Pulmonary artery endothelial cell (primary cell): ENCODE data around the gene KRTAP10-4. TPM values are rescaled to one million over a fixed set of nuclear protein-coding genes. Genes with fewer than 3 reads are reported as not detected.
"Not testable (repeated sequence)": the region's sequence is repeated elsewhere in the genome, so short reads cannot be mapped to it uniquely, and the experiment has no call there.

ENCODE experiments used
- DNase-seq: peaks from one replicate; pipeline ENCODE4 v3.0.0-alpha.2; 2011; ENCODE audit warnings: low read depth, low spot score
- total RNA-seq: library from RNA; depleted of rRNA; stranded (reverse); fragments of >200 nt; gene quantifications from 2 replicates; pipeline ENCODE4 v1.2.3, GENCODE V29; 2014

The KRTAP10-4 gene
- total RNA-seq, 1 donor from 2014 or later: not detected

DNA sequence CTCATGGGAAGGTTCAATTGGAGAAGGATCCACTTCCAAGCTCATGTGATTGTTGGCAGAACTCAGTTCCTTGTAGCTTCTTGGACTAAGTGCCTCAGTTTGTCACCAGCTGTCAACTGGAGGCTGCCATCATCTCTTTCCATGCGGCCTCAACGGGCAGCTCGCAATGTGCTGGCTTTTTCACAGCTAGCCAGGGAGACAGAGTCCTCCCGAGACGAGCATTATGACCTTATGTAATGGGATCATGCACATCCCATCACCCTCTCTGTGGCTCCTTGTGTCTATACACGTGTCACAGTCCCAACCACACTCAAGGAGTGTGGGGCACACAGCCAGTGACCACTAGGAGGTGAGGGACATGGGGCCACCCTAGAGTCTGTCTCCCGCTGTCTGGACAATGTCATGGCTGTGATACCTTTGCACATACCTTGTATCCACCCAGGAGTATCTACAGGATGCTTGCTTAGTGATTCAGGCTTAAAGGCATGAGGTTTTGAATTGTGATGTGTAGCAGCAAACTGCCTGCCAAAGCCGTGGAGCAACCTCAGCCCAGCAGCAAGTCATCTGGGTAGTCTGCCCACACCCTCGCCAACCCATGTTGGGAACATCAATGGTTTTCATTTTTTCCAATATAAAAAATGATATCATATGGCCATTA is 22.7 kb downstream of the KRTAP10-4 start:
- DNase-seq: no peak

GRCh38 chr21:44598061-44598460 is 24.5 kb downstream of the KRTAP10-4 start:
- no peak for DNase-seq

- DNase-seq: no peak
Measured at GRCh38 chr21:44599264-44600029, 25.9 kb downstream of the KRTAP10-4 start.

- DNase-seq: not testable (repeated sequence)
Measured at GRCh38 chr21:44600118-44600978, 26.8 kb downstream of the KRTAP10-4 start, which contains the start of gene KRTAP10-7. Gene KRTAP10-7, plus strand, starts transcription at chr21:44600597. Its CDS starts 25 bp downstream, at chr21:44600622.

DNA sequence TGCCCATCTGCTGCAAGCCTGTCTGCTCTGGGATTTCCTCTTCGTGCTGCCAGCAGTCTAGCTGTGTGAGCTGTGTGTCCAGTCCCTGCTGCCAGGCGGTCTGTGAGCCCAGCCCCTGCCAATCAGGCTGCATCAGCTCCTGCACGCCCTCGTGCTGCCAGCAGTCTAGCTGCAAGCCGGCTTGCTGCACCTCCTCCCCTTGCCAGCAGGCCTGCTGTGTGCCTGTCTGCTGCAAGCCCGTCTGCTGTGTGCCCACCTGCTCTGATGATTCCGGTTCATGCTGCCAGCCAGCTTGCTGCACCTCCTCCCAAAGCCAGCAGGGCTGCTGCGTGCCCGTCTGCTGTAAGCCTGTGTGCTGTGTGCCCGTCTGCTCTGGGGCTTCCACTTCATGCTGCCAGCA is 27.6 kb downstream of the KRTAP10-4 start:
- not testable (repeated sequence) for DNase-seq

GRCh38 chr21:44601596-44602462 is 28.3 kb downstream of the KRTAP10-4 start:
- no peak for DNase-seq

GRCh38 chr21:44602463-44602850 is 28.9 kb downstream of the KRTAP10-4 start:
- no peak for DNase-seq

DNA sequence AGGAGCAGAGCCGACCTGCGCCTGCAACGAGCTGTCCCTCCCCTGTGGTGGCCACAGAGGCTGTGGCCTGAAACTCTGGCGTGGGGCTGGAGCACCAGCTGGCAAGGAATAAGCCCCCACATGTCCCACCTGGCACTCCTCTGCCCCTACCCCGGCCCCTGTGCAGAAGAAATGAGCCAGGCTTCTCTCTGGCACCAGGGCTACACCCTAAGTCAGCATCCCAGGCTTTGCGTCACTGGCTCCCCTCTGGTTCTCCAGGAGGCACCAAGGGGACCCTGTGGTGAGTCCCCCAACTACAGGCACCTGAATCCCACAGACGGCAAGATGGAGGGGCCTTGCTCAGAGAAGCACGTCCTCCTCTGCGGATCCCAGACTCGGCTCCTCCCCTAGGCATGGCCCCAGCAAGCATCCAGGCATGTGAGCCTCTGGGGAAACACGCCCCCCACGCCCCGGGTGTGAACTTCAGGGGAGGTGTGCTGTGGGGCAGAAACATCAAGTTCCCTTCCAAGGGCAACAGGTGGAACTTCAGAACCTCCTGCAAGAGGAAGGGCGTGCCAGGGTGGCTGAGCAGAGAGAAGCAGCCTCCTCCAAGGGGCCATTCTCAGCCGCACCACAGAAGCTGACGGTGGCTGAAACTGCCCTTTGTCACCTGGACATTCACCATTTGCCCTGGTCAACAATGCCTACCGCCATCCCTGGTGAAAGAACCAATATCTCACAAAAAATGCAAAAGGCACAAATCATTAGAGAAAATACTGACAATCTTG is 29.8 kb downstream of the KRTAP10-4 start:
- no peak for DNase-seq

- DNase-seq: no peak
Measured at GRCh38 chr21:44603911-44604310, 30.4 kb downstream of the KRTAP10-4 start.

DNA sequence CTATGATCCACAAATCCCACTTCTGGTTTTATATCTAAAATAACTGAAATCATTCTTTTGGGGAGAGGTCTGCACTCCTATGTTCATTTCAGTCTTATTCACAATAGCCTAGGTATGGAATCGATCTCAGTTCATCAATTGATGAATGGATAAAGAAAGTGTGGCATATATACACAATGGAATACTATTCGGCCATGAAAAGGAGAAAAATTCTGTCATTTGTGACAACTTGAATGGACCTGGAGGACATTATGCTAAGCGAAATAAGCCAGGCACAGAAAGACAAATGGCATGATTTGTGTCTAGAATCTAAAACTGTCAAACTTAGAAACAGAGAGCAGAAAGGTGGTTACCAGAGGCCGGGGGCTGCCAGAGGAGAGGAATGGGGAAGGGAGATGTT is 33.0 kb downstream of the KRTAP10-4 start:
- DNase-seq: no peak

DNA sequence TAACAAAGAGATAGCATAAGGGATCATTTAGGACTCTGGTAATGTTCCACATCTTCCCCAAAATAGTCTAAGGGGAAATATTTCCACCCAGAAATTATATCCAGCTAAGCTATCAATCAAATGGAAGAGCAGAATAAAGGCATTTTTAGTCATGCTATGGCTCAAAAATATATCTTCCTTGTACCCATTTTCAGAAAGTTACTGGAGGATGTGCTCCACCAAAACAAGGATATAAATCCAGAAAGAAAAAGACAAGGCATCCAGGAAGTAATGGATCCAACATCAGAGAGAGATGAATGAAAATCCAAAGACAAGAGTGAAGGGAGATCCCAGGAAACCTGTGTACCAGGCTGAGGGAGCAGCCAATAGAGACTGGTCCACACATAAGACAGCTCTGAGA is 35.7 kb downstream of the KRTAP10-4 start:
- no peak for DNase-seq

- not testable (repeated sequence) for DNase-seq
Measured at GRCh38 chr21:44610157-44610843, 36.8 kb downstream of the KRTAP10-4 start.

DNA sequence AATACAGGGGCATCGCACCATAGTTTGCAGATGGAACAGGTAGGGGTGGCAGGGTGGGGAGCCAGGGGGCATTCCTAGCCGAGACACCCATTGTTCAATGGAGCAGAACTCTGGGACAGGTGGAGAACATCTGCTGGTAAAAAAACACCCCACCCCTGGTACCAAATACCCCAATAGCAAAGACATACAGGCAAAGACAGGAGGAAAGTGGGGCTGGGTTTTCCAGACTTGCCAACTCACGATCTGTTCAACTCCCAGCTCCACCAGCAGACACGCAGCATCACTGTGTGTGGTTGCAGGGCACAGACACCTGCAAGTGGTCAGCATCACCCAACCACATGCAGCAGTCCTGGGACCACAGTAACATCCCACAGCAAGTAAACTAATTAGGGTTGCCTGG is 38.0 kb downstream of the KRTAP10-4 start:
- no peak for DNase-seq

- no peak for DNase-seq
Measured at GRCh38 chr21:44612029-44612486, 38.5 kb downstream of the KRTAP10-4 start, which contains the start of gene KRTAP10-8. Gene KRTAP10-8, plus strand, starts transcription at chr21:44612079. Its CDS starts 22 bp downstream, at chr21:44612101.

DNA sequence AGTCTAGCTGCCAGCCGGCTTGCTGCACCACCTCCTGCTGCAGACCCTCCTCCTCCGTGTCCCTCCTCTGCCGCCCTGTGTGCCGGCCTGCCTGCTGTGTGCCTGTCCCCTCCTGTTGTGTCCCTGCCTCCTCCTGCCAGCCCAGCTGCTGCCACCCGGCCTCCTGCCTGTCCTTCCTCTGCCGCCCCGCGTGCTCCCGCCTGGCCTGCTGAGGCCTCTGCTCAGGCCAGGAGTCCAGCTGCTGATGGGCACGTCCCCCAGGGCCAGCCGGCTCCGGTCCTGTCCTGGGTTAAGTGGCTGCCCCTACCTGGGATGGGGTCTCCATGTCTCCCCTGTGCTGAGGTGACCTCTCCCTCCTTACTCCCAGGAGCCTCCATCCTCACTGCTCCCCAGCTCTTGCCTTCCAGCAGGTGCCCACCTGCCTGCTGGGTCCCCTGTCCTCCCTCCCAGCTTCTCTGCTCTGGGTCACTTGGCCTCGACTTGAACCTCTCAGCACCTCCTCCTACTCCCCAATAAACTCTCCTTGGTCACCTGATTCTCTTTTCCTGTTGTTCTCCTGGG is 39.2 kb downstream of the KRTAP10-4 start:
- no peak for DNase-seq

DNA sequence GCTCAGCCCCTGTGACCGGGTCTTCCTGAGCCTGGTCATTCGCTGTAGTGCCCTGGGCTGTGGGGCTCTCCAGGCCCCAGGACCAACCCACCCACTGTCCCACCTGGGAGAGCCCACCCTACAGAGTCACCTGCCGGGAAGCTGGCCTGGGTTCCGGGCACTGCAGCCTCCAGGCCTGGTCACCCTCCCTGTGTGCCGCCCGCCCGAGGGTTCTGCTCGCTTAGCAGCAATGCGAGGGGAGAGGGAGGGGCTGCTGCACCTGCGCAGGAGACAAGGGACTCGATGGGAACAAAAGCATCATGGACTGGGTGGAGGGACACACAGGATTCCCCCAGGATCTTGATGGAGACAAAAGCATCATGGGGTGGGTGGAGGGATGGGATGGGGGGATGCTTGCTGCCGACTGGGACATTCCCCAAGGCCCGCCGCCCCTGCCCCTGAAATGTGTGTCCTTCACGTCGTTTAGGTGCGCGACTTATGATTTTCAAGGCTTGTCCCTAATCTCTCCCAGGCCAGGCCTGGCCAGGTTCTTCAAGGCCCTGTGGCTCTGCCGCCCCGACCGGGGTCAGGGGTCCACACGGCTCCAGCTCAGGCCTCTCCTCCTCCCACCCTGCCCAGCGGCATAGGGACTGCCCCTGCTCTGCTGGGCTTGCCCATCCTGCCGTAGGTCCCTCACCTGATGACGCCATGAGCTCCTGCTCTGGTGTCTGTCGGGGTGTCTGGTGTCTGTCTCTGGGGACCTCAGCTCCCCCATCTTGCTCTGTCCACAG is 40.0 kb downstream of the KRTAP10-4 start:
- no peak for DNase-seq

- DNase-seq: no peak
Measured at GRCh38 chr21:44614161-44614631, 40.7 kb downstream of the KRTAP10-4 start.

DNA sequence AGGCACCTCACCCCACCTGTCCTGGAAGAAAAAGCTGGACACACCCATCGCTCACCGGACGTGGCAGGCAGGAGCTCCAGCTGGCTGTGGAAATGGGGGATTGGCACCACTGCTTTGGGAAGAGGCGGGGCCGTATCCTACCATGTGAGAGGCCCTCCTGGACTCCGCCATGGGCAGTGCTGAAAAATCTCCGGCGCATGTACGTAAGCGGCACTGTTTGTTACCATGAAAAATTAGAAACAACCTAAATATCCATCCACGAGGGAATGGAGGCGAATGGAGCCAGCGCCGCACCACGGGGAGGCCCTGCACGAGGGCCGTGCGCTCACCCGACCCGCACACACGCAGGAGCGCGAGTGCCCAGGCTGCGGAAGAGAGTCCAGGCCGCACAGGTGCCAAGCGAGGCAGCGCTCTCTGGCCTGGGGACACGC is 41.4 kb downstream of the KRTAP10-4 start:
- no peak for DNase-seq
